B cell (primary cell): ENCODE results near the gene EML6.

Source experiments
- EZH2 ChIP-seq: IDR thresholded peaks from 2 replicates; pipeline ENCODE4 v1.6.1; 2012; ENCODE audit warnings: borderline replicate concordance, low read depth, mild to moderate bottlenecking, moderate library complexity, low read length; ENCODE audit not compliant: insufficient read depth, poor library complexity, severe bottlenecking
- TF ChIP-seq, protein P1 (sequence below): fragments of 200-600 bp; IDR thresholded peaks from one replicate; pipeline ENCODE4 v1.8.0; 2022; ENCODE audit warnings: antibody characterized with exemption, mild to moderate bottlenecking

DNA sequence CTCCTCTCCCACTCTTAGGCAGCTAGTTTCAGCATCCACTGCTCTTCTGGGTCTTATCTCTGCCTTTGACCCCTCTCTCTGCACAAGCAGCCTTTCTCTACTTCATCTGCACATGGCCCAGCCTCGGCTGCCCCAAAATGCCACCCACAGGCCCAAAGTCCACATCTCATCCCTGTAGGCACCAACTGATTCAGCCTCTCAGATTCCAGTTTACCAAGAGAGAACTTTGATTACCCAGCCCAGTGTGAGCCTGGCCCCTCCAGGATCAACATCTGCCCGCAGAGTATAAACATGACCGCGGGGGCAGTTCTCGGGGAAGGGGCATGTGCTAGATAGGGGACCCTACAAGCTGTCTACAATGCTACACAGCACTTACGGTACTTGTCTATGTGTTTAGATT, 185.1 kb downstream of the EML6 start:
- TF ChIP-seq, protein P1, sequence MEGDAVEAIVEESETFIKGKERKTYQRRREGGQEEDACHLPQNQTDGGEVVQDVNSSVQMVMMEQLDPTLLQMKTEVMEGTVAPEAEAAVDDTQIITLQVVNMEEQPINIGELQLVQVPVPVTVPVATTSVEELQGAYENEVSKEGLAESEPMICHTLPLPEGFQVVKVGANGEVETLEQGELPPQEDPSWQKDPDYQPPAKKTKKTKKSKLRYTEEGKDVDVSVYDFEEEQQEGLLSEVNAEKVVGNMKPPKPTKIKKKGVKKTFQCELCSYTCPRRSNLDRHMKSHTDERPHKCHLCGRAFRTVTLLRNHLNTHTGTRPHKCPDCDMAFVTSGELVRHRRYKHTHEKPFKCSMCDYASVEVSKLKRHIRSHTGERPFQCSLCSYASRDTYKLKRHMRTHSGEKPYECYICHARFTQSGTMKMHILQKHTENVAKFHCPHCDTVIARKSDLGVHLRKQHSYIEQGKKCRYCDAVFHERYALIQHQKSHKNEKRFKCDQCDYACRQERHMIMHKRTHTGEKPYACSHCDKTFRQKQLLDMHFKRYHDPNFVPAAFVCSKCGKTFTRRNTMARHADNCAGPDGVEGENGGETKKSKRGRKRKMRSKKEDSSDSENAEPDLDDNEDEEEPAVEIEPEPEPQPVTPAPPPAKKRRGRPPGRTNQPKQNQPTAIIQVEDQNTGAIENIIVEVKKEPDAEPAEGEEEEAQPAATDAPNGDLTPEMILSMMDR: no peak
- no peak for TF ChIP-seq EZH2
